ENCODE measurements around the gene FYN.

- TF ChIP-seq SP1 (IDR thresholded peaks at IDR 0.05): no peak
- TF ChIP-seq HDGF (IDR thresholded peaks at IDR 0.05; ENCODE audit: borderline replicate concordance): no peak
- no peak for TF ChIP-seq ZNF384 (IDR thresholded peaks at IDR 0.05)
- no peak for TF ChIP-seq FOXA1 (IDR thresholded peaks at IDR 0.05)
- no peak for TF ChIP-seq SUZ12 (IDR thresholded peaks at IDR 0.05)
- TF ChIP-seq BHLHE40 (IDR thresholded peaks at IDR 0.05; ENCODE audit: borderline replicate concordance): no peak
- TF ChIP-seq ELF4 (IDR thresholded peaks at IDR 0.05): no peak
- TF ChIP-seq FOXM1 (IDR thresholded peaks at IDR 0.05; ENCODE audit: borderline replicate concordance): no peak
- no peak for TF ChIP-seq PKNOX1 (IDR thresholded peaks at IDR 0.05)
- TF ChIP-seq L3MBTL2 (conservative IDR thresholded peaks at IDR 0.05): no peak
- TF ChIP-seq FOXK2 (IDR thresholded peaks at IDR 0.05): no peak
- no peak for TF ChIP-seq LEF1 (IDR thresholded peaks at IDR 0.05; ENCODE audit: borderline replicate concordance)
- TF ChIP-seq ARNT (IDR thresholded peaks at IDR 0.05): no peak
- TF ChIP-seq CTBP1 (IDR thresholded peaks at IDR 0.05; ENCODE audit: borderline replicate concordance): no peak
Observed at GRCh38 chr6:111848262-111848812, 24.9 kb downstream of the FYN start.
